Endothelial cell (in vitro differentiated cells): ENCODE data around the gene GPR34. TPM values are rescaled to one million over a fixed set of nuclear protein-coding genes. Genes with fewer than 3 reads are reported as not detected.

Source experiments
- DNase-seq: peaks from one replicate; pipeline ENCODE4 v3.0.0; 2021; ENCODE audit warnings: low spot score
- H3K27ac Mint-ChIP-seq: one replicate; pipeline ENCODE4 v1.8.0; 2021; ENCODE audit warnings: mixed read lengths, inconsistent platforms; ENCODE audit not compliant: unreplicated experiment
- H3K27me3 Mint-ChIP-seq: one replicate; pipeline ENCODE4 v1.8.0; 2021; ENCODE audit warnings: mild to moderate bottlenecking, moderate library complexity, mixed read lengths, inconsistent platforms; ENCODE audit not compliant: unreplicated experiment
- H3K36me3 Mint-ChIP-seq: one replicate; pipeline ENCODE4 v1.8.0; 2021; ENCODE audit warnings: mild to moderate bottlenecking, low read depth, mixed read lengths, inconsistent platforms; ENCODE audit not compliant: unreplicated experiment
- H3K4me1 Mint-ChIP-seq: one replicate; pipeline ENCODE4 v1.8.0; 2021; ENCODE audit warnings: mild to moderate bottlenecking, mixed read lengths, inconsistent platforms; ENCODE audit not compliant: unreplicated experiment
- H3K4me3 Mint-ChIP-seq: one replicate; pipeline ENCODE4 v1.8.0; 2021; ENCODE audit warnings: mild to moderate bottlenecking, mixed read lengths, inconsistent platforms; ENCODE audit not compliant: unreplicated experiment
- H3K9me3 Mint-ChIP-seq: one replicate; pipeline ENCODE4 v1.8.0; 2021; ENCODE audit warnings: mixed read lengths, inconsistent platforms; ENCODE audit not compliant: unreplicated experiment
- CTCF ChIP-seq: fragments of 200-600 bp; sonication (generic); IDR thresholded peaks from one replicate; pipeline ENCODE4 v1.5.0; 2021; ENCODE audit warnings: antibody characterized with exemption; ENCODE audit not compliant: unreplicated experiment
- total RNA-seq: library from RNA; stranded (reverse); fragmentation: NEBNext Ultra II Directional; extraction: Animal tissue kit (Norgen Biotek cat#: 25700); gene quantifications from one replicate; pipeline ENCODE4 v1.2.1, GENCODE V29; 2021; ENCODE audit not compliant: unreplicated experiment

The GPR34 gene
- total RNA-seq, 1 donor from 2014 or later: not detected

GRCh38 chrX:41661366-41662095, 27.2 kb upstream of the GPR34 start:
- Mint-ChIP-seq H3K27ac (no peak overlapping the region), H3K36me3 (peaks cover 10% of the 10 kb centered on the region), H3K4me3 (no peak overlapping the region), H3K4me1 (no peaks in the 10 kb centered on the region), H3K9me3 (no peaks in the 10 kb centered on the region), H3K27me3 (peaks cover 1% of the 10 kb centered on the region)
- TF ChIP-seq CTCF: no peak
- DNase-seq: no peak

GRCh38 chrX:41664375-41664901, 24.3 kb upstream of the GPR34 start:
- H3K4me1 Mint-ChIP-seq: no peaks in the 10 kb centered on the region
- no peaks in the 10 kb centered on the region for H3K36me3 Mint-ChIP-seq
- no peak overlapping the region for H3K4me3 Mint-ChIP-seq
- DNase-seq: no peak
- H3K27ac Mint-ChIP-seq: no peak overlapping the region
- TF ChIP-seq CTCF: no peak
- H3K9me3 Mint-ChIP-seq: no peaks in the 10 kb centered on the region
- no peaks in the 10 kb centered on the region for H3K27me3 Mint-ChIP-seq

GRCh38 chrX:41664908-41665307, 23.9 kb upstream of the GPR34 start:
- Mint-ChIP-seq H3K27me3 (no peaks in the 10 kb centered on the region), H3K9me3 (no peaks in the 10 kb centered on the region), H3K4me1 (no peaks in the 10 kb centered on the region), H3K4me3 (no peak overlapping the region), H3K36me3 (no peaks in the 10 kb centered on the region), H3K27ac (no peak overlapping the region)
- DNase-seq: no peak
- TF ChIP-seq CTCF: no peak

- no peaks in the 10 kb centered on the region for H3K4me1 Mint-ChIP-seq
- no peak for TF ChIP-seq CTCF
- H3K36me3 Mint-ChIP-seq: no peaks in the 10 kb centered on the region
- no peak for DNase-seq
- no peaks in the 10 kb centered on the region for H3K27me3 Mint-ChIP-seq
- H3K4me3 Mint-ChIP-seq: no peak overlapping the region
- H3K9me3 Mint-ChIP-seq: no peaks in the 10 kb centered on the region
- no peak overlapping the region for H3K27ac Mint-ChIP-seq
Observed at GRCh38 chrX:41665686-41666085, 23.1 kb upstream of the GPR34 start.

- no peak for DNase-seq
- Mint-ChIP-seq H3K4me1 (no peaks in the 10 kb centered on the region), H3K4me3 (no peak overlapping the region)
Observed at GRCh38 chrX:41666251-41666650, 22.5 kb upstream of the GPR34 start.

More at GRCh38 chrX:41666251-41666650, 22.5 kb upstream of the GPR34 start:
- Mint-ChIP-seq H3K9me3 (no peaks in the 10 kb centered on the region), H3K27ac (no peak overlapping the region), H3K36me3 (no peaks in the 10 kb centered on the region), H3K27me3 (no peaks in the 10 kb centered on the region)
- TF ChIP-seq CTCF: no peak
